ENCODE data around the gene C1orf159.

The C1orf159 gene

DNA sequence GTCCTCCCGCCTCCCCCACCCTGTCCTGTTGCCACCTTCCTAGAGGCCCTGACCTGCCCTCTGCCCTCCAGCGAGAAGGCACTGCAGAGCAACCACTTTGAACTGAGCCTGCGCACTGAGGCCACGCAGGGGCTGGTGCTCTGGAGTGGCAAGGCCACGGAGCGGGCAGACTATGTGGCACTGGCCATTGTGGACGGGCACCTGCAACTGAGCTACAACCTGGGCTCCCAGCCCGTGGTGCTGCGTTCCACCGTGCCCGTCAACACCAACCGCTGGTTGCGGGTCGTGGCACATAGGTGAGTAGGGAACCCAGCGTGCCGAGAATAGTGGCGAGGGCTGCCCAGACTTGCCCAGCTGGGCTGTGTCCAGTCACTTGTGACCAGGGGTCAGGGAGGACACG, 62.2 kb downstream of the C1orf159 start:
- DNase-seq (ENCODE audit: low read depth in 2 of 2): no peak

DNA sequence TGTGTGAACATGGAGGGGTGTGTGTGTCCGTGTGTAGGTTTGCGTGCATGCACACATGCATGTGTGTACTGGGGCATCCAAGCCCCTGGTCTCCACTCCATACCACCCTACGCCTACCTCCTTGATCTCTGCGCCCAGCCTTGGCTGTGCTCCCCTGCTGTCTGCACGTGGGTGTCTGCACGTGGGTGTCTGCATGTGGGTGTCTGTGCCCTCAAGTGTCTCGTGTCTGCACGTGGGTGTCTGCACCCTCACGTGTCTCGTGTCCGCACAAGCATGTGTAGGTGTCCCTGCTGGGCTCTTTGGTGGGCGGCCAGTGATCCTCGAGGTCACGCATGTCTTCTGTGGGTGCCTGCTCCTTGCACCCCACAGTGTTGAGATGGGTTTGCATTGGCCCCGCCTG, 62.9 kb downstream of the C1orf159 start:
- no peak for DNase-seq (ENCODE audit: low read depth in 2 of 2)

DNA sequence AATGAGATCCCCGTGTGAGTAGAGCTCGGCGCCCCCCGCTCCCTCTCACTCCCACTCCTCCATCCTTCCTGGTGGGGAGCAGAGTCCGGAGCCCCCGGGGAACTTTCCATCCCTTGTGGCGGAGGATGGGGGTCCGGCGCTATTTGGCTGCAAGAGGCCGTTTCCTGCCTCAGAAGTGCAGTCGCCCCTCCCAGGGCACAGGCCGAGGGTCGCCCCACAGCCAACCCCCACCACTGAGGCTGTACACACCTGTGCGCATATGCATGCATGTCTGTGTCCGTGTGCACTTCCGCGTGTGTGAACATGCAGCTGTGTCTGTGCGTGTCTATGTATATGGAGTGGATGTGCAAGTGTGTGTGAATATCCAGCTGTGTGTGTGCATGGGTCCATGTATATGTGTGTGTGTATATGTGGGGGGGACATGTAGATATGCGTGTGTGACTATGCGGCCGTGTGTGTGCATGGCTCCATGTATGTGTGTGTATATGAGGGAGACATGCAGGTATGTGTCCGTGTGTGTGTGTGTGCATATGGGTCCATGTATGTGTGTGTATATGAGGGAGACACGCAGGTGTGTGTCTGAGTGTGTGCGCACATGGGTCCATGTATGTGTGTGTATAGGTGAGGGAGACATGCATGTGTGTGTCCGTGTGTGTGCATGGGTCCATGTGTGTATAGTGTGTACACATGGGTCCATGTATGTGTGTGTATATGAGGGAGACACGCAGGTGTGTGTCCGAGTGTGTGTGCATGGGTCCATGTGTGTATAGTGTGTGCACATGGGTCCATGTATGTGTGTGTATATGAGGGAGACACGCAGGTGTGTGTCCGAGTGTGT, 63.7 kb downstream of the C1orf159 start:
- no peak for DNase-seq (ENCODE audit: low read depth in 2 of 2)

DNA sequence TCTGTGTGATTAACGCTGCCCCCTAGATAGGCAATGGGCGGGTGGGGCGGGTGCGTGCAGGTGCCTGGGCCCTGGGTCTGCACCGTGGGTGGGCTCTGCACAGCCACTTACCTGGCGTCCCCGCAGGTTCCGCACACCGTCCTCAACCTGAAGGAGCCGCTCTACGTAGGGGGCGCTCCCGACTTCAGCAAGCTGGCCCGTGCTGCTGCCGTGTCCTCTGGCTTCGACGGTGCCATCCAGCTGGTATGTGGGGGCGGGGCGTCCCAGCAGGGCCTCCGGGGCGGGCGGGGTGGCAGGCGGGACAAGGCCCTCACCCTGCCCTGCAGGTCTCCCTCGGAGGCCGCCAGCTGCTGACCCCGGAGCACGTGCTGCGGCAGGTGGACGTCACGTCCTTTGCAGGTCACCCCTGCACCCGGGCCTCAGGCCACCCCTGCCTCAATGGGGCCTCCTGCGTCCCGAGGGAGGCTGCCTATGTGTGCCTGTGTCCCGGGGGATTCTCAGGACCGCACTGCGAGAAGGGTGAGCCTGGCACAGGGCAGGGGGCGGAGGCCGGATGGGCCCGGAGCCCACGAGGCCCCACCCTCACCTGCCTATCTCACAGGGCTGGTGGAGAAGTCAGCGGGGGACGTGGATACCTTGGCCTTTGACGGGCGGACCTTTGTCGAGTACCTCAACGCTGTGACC, 64.6 kb downstream of the C1orf159 start:
- no peak for DNase-seq (ENCODE audit: low read depth in 2 of 2)

DNA sequence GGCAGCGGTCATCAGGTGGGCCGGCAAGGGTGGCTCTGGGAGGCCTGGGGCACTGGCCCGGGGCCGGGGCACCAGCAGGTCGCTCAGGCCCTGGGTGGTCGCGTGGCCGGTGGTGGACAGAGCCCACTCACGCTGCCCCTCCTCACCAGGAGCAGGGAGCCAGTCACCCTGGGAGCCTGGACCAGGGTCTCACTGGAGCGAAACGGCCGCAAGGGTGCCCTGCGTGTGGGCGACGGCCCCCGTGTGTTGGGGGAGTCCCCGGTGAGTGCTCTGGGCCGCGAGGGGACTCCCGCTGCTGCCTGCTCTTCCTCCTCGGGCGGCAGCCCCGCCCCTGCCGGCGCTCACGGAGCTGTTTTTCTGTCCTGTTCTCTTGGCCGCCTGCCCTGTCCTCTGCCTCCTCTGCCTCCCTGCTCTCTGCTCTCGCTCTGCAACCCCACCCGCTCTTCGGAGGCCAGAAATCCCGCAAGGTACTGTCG, 65.3 kb downstream of the C1orf159 start:
- DNase-seq (ENCODE audit: low read depth in 2 of 2): no peak

DNA sequence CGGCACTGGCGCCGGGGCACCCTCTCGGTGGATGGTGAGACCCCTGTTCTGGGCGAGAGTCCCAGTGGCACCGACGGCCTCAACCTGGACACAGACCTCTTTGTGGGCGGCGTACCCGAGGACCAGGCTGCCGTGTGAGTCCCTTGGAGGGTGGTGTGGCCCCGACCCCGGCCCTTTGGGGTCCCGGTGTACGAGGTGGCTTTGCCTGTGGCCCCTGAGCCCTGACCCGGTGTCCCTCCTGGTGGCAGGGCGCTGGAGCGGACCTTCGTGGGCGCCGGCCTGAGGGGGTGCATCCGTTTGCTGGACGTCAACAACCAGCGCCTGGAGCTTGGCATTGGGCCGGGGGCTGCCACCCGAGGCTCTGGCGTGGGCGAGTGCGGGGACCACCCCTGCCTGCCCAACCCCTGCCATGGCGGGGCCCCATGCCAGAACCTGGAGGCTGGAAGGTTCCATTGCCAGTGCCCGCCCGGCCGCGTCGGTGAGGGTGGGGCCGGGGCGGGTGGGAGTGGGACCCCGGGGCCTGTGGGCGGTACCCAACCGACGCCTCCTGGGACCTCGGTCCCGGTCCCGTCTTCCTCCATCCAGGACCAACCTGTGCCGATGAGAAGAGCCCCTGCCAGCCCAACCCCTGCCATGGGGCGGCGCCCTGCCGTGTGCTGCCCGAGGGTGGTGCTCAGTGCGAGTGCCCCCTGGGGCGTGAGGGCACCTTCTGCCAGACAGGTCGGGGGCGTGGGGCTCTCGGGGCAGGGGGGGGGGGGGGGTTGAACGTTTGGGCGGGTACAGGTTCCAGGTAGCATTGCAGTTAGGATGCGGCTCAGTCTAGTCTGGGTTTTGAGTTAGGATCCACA, 66.3 kb downstream of the C1orf159 start:
- DNase-seq (ENCODE audit: low read depth in 2 of 2): no peak

DNA sequence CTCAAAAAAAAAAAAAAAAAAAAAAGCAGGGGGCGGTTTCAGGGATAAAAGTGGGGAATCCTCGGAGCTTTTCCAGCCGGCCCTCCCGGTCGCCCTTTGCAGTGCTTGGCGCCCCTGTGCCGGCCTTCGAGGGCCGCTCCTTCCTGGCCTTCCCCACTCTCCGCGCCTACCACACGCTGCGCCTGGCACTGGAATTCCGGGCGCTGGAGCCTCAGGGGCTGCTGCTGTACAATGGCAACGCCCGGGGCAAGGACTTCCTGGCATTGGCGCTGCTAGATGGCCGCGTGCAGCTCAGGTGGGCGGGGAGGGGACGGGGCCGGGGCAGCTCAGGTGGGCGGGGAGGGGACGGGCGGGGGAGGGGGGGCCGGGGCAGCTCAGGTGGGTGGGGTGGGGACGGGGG, 67.1 kb downstream of the C1orf159 start:
- DNase-seq (ENCODE audit: low read depth in 2 of 2): no peak

DNA sequence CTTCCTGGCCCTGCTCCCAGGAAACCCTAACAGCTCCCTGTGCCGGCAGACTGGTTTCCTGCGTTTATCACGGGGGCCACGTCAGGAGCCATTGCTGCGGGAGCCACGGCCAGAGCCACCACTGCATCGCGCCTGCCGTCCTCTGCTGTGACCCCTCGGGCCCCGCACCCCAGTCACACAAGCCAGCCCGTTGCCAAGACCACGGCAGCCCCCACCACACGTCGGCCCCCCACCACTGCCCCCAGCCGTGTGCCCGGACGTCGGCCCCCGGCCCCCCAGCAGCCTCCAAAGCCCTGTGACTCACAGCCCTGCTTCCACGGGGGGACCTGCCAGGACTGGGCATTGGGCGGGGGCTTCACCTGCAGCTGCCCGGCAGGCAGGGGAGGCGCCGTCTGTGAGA, 67.9 kb downstream of the C1orf159 start:
- no peak for DNase-seq (ENCODE audit: low read depth in 2 of 2)

DNA sequence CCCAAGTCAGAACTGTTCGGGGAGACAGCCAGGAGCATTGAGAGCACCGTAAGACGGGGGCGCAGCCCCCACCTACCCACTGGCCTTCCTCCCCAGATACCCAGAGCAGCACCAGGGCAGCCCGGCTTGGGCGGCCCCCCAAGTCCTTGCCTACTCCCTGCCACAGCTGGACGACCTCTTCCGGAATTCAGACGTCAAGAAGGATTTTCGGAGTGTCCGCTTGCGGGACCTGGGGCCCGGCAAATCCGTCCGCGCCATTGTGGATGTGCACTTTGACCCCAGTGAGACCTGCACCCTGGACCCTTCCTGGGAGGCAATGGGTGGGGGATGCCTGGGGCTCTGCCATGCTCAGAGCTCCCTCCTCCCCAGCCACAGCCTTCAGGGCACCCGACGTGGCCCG, 68.5 kb downstream of the C1orf159 start:
- no peak for DNase-seq (ENCODE audit: low read depth in 2 of 2)

DNA sequence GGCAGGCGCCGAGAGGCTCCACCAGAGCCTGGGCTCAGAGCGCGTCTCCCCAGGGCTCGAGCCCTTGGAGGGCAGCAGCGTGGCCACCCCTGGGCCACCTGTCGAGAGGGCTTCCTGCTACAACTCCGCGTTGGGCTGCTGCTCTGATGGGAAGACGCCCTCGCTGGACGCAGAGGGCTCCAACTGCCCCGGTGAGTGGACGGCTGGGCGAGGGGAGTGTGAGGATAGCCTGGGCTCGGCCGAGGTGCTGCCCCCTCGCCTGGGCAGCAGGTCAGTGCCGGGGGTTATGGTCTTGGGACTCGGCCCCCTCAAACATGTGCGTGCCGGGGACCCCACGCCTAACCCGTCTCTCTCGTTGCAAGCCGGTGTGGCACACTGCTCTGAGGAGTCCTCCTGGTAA, 69.1 kb downstream of the C1orf159 start:
- no peak for DNase-seq (ENCODE audit: low read depth in 2 of 2)

DNA sequence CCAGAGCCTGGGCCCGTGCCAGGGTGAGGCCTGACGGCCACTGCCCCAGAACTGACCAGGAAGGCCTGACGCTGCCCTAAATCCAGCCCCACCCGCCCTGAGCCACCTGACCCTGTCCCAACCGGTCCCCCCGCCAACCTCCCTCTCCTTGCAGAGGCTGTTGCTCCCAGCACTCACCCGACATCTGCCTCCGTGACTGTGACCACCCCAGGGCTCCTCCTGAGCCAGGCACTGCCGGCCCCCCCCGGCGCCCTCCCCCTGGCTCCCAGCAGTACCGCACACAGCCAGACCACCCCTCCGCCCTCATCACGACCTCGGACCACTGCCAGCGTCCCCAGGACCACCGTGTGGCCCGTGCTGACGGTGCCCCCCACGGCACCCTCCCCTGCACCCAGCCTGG, 69.6 kb downstream of the C1orf159 start:
- DNase-seq (ENCODE audit: low read depth in 2 of 2): no peak

DNA sequence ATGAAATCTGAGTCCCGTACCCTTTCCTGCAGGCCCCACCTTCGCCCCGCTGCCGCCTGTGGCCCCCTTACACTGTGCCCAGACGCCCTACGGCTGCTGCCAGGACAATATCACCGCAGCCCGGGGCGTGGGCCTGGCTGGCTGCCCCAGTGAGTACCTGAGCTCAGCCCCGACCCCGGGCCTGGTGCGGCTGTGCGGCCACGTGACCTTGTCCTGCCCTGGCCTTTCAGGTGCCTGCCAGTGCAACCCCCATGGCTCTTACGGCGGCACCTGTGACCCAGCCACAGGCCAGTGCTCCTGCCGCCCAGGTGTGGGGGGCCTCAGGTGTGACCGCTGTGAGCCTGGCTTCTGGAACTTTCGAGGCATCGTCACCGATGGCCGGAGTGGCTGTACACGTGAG, 70.8 kb downstream of the C1orf159 start:
- DNase-seq (ENCODE audit: low read depth in 2 of 2): no peak

DNA sequence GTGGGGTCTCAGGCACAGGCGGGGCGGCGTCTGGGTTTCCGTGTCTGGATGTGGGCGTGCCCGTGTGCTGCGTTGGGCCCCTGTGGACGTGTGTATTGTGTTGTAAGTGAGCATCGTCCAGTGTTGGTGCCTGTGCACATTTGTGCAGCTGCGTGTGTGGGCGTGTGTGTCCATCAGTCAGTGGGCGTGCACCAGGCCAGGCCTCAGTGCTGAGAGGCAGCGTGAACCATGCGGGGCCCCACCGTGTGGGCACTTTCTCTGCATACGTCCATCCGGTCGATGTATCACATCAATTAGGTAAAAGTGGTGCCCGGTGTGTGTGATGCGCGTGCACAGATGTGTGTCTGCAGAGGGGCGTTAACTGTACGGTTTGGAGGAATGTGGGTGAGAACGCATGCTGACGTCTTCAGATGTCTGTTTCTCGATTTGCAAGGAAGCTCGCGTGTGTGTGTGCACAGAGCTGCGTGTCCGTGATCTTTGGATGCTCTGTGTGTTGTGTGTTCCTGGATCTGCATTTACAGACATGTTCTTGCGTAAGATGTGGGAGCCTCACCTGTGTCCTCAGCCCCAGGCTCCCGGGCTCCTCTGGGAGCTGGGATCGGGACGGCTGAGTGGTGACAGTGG, 71.3 kb downstream of the C1orf159 start:
- no peak for DNase-seq (ENCODE audit: low read depth in 2 of 2)

DNA sequence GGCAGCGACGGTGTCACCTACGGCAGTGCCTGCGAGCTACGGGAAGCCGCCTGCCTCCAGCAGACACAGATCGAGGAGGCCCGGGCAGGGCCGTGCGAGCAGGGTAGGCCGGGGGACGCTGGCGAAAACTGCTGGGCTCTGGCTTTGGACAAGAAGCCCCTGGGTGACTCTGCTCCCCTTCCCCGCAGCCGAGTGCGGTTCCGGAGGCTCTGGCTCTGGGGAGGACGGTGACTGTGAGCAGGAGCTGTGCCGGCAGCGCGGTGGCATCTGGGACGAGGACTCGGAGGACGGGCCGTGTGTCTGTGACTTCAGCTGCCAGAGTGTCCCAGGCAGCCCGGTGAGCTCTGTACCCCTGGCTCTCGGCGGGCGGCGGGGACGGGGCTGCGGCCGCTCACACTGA, 72.0 kb downstream of the C1orf159 start:
- DNase-seq (ENCODE audit: low read depth in 2 of 2): no peak

DNA sequence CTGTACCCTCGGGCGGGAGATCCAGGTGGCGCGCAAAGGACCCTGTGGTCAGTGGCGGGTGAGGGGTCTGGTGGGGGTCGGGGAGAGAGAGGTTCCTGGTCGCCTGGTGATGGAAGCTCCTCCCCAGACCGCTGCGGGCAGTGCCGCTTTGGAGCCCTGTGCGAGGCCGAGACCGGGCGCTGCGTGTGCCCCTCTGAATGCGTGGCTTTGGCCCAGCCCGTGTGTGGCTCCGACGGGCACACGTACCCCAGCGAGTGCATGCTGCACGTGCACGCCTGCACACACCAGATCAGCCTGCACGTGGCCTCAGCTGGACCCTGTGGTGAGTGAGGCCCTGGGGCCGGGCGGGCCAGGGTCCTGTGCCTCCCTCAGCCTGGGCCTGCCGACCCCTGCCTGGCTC, 72.5 kb downstream of the C1orf159 start:
- DNase-seq (ENCODE audit: low read depth in 2 of 2): no peak

DNA sequence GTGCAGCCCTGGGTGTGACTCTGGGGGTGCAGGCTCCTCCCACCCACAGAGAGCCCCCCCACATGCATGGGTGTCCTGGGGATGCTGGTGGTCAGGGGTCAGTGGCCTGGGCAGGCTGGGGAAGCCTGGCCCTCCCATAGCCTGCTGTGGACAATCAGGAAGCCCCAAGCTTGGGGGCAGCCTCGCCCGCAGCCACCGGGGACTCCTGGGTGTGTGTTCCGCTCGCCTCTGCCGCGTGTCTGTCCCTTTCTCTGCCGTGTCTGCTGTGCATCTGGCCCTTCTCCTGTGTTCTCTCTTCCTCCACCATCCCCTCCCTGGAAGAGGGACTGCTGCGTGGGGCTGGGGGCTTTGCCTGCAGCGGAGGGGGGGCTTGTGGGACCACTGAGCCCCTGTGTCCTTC, 73.1 kb downstream of the C1orf159 start:
- DNase-seq (ENCODE audit: low read depth in 2 of 2): no peak

DNA sequence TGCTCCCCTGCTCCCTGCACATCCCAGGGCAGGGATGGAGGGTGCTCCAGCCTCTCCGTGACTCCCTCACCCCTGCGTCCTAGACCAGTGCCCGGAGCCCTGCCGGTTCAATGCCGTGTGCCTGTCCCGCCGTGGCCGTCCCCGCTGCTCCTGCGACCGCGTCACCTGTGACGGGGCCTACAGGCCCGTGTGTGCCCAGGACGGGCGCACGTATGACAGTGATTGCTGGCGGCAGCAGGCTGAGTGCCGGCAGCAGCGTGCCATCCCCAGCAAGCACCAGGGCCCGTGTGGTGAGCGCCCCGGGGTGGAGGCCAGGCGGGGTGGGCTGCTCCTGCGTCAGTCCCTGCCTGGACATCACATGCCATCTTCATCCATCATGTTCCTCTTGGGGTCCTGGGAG, 74.0 kb downstream of the C1orf159 start:
- no peak for DNase-seq (ENCODE audit: low read depth in 2 of 2)

DNA sequence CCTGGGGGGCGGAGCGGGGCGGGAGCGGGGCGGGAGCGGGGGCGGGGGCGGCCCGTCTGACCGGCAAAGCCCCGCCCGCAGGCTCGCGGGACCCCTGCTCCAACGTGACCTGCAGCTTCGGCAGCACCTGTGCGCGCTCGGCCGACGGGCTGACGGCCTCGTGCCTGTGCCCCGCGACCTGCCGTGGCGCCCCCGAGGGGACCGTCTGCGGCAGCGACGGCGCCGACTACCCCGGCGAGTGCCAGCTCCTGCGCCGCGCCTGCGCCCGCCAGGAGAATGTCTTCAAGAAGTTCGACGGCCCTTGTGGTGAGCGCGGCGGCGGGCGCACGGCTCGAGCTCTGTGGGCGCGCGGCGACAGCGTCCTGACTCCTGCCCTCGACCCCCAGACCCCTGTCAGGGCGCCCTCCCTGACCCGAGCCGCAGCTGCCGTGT, 74.8 kb downstream of the C1orf159 start:
- no peak for DNase-seq (ENCODE audit: low read depth in 2 of 2)

DNA sequence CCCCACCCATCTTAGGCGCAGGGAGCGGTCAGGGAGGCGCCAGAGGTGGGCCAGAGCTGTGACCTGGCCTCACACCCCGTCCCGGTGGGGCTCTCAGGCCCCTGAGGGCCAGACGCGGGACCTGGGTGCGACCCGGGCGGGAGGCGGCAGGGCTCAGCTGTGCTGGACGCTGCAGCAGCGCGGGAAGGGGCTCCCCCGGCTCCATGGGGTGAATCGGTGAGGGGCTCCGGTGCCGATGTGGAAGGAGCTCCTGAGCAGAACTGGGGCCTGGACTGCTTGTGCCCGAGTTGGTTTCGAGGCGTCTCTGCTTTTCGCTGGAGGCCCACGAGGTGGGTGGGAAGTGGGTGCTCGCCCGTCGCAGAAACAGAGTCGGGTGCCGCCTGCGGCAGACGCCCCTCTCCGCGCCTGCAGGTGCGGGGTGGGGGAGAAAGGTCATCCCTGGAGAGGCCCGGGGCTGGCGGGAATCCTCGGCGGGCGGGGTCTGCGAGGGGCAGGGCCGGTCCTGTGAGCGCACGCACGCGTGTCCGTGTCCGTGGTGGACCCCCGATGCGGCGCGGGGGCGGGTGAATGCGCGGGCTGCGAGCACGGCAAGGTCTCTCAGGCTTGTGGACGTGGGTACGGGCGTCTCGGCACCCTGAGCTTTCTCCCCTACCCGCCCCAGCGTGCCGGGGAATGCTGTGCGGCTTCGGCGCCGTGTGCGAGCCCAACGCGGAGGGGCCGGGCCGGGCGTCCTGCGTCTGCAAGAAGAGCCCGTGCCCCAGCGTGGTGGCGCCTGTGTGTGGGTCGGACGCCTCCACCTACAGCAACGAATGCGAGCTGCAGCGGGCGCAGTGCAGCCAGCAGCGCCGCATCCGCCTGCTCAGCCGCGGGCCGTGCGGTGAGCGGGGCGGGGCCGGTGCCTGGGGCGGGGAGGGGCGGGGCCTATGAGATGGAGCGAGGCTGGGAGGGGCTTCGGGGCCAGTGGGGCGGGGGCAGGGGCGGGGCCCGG, 75.6 kb downstream of the C1orf159 start:
- peak; percentile 59 to 73 for DNase-seq (ENCODE audit: low read depth in 2 of 2)

DNA sequence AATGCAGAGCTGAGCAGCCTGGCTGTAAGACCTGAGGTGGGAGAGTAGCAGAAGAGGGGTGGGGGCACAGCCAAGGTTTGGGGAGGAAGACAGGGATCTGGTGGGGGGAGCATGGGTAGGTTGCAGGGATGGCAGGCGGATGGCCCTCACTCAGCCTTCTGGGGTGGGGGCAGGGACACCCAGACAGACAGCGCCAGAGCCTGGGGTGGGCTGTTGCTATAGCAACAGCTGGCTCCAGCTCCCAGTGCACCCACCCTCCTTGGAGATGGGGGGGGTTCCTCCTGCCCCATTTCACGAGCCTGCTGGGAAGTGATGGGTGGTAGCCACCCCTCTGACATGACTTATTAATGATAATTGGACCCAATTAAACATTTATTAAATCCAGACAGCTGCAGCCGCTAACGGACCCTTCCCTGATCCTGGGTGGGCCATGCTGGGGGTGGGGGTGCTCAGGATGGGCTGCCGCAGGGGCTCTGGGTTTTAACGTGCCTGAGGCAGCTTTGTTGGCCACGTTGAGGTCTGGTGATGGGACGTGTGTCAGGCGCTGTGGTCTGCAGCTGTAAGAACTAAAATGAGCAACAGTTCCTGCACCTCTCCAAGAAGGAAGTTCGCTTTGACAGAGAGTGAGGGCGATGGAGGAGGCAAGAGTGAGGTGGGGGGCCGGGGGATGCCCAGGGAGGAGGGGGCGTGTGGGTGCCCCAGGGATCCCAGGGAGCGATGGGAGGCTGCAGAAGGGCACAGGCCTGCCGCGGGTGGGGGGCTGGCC, 76.6 kb downstream of the C1orf159 start:
- no peak for DNase-seq (ENCODE audit: low read depth in 2 of 2)
